Measurements from ENCODE around the gene TRIM63.

- TF ChIP-seq ARNTL (CRISPR knock-in tag; IDR thresholded peaks at IDR 0.05; ENCODE audit: borderline replicate concordance, low read depth) (no peak), TSHZ2 (CRISPR knock-in tag; IDR thresholded peaks at IDR 0.05) (no peak), ISL1 (CRISPR knock-in tag; IDR thresholded peaks at IDR 0.05) (no peak), CREB5 (CRISPR knock-in tag; IDR thresholded peaks at IDR 0.05; ENCODE audit: low read depth) (no peak), CSDC2 (CRISPR knock-in tag; IDR thresholded peaks at IDR 0.05) (no peak), ZC3H10 (CRISPR knock-in tag; IDR thresholded peaks at IDR 0.05) (no peak)
- TF ChIP-seq, protein P1, sequence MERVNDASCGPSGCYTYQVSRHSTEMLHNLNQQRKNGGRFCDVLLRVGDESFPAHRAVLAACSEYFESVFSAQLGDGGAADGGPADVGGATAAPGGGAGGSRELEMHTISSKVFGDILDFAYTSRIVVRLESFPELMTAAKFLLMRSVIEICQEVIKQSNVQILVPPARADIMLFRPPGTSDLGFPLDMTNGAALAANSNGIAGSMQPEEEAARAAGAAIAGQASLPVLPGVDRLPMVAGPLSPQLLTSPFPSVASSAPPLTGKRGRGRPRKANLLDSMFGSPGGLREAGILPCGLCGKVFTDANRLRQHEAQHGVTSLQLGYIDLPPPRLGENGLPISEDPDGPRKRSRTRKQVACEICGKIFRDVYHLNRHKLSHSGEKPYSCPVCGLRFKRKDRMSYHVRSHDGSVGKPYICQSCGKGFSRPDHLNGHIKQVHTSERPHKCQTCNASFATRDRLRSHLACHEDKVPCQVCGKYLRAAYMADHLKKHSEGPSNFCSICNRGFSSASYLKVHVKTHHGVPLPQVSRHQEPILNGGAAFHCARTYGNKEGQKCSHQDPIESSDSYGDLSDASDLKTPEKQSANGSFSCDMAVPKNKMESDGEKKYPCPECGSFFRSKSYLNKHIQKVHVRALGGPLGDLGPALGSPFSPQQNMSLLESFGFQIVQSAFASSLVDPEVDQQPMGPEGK (CRISPR knock-in tag; IDR thresholded peaks at IDR 0.05; ENCODE audit: borderline replicate concordance), result no peak
These were observed 12.4 kb downstream of the TRIM63 start for GRCh38 chr1:26055041-26055440.

All from SK-N-SH treated with all-trans-retinoic acid at 6 μM for 48 hours (cell line).